Measurements from ENCODE around the gene GRK1.

GRCh38 chr13:113769881-113770280 is 102.9 kb downstream of the GRK1 start:
- TF ChIP-seq, protein P1, sequence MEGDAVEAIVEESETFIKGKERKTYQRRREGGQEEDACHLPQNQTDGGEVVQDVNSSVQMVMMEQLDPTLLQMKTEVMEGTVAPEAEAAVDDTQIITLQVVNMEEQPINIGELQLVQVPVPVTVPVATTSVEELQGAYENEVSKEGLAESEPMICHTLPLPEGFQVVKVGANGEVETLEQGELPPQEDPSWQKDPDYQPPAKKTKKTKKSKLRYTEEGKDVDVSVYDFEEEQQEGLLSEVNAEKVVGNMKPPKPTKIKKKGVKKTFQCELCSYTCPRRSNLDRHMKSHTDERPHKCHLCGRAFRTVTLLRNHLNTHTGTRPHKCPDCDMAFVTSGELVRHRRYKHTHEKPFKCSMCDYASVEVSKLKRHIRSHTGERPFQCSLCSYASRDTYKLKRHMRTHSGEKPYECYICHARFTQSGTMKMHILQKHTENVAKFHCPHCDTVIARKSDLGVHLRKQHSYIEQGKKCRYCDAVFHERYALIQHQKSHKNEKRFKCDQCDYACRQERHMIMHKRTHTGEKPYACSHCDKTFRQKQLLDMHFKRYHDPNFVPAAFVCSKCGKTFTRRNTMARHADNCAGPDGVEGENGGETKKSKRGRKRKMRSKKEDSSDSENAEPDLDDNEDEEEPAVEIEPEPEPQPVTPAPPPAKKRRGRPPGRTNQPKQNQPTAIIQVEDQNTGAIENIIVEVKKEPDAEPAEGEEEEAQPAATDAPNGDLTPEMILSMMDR (IDR thresholded peaks at IDR 0.05), result no peak
- TF ChIP-seq EP300 (IDR thresholded peaks at IDR 0.05; ENCODE audit: low read depth), result no peak
